ENCODE results near the gene KCNAB1.
"Not testable (repeated sequence)": the region's sequence is repeated elsewhere in the genome, so short reads cannot be mapped to it uniquely, and the experiment has no call there.

Gene KCNAB1

GRCh38 chr3:156284637-156285036 lies 164.3 kb downstream of the KCNAB1 start:
- not testable (repeated sequence) for DNase-seq

- no peak for DNase-seq
These were observed 165.2 kb downstream of the KCNAB1 start for GRCh38 chr3:156285626-156286025.

GRCh38 chr3:156290924-156291271 lies 170.5 kb downstream of the KCNAB1 start:
- no peak for DNase-seq

- no peak for DNase-seq
These were observed 171.1 kb downstream of the KCNAB1 start for GRCh38 chr3:156291272-156292123.

- no peak for DNase-seq
These were observed 173.2 kb downstream of the KCNAB1 start for GRCh38 chr3:156293566-156293965.

- no peak for DNase-seq
These were observed 177.2 kb downstream of the KCNAB1 start for GRCh38 chr3:156297582-156297981.

- DNase-seq, result no peak
These were observed 177.6 kb downstream of the KCNAB1 start for GRCh38 chr3:156298014-156298413.

- DNase-seq, result no peak
These were observed 178.6 kb downstream of the KCNAB1 start for GRCh38 chr3:156298938-156299337.

- no peak for DNase-seq
These were observed 179.2 kb downstream of the KCNAB1 start for GRCh38 chr3:156299569-156299968.

- no peak for DNase-seq
These were observed 180.0 kb downstream of the KCNAB1 start for GRCh38 chr3:156300371-156300770.

- DNase-seq, result no peak
These were observed 180.8 kb downstream of the KCNAB1 start for GRCh38 chr3:156300929-156301840.

GRCh38 chr3:156303001-156303707 lies 182.8 kb downstream of the KCNAB1 start:
- DNase-seq, result no peak

- DNase-seq, result no peak
These were observed 184.0 kb downstream of the KCNAB1 start for GRCh38 chr3:156304406-156304805.

- no peak for DNase-seq
These were observed 185.3 kb downstream of the KCNAB1 start for GRCh38 chr3:156305672-156306071.

- no peak for DNase-seq
These were observed 187.3 kb downstream of the KCNAB1 start for GRCh38 chr3:156307704-156308103.

- DNase-seq, result no peak
These were observed 191.1 kb downstream of the KCNAB1 start for GRCh38 chr3:156311431-156311830.

- DNase-seq, result no peak
These were observed 191.6 kb downstream of the KCNAB1 start for GRCh38 chr3:156311930-156312329.

- no peak for DNase-seq
These were observed 195.7 kb downstream of the KCNAB1 start for GRCh38 chr3:156316076-156316475.

- peak; percentile 26 for DNase-seq
These were observed 197.2 kb downstream of the KCNAB1 start for GRCh38 chr3:156317462-156318074.

GRCh38 chr3:156321945-156322344 lies 201.6 kb downstream of the KCNAB1 start:
- peak; percentile 48 for DNase-seq

GRCh38 chr3:156323466-156323865 lies 203.1 kb downstream of the KCNAB1 start:
- DNase-seq, result no peak

GRCh38 chr3:156330415-156330814 lies 210.0 kb downstream of the KCNAB1 start:
- no peak for DNase-seq

- DNase-seq, result no peak
These were observed 211.9 kb downstream of the KCNAB1 start for GRCh38 chr3:156332304-156332703.
